K562 treated with DMSO at 1 percent for 24 hours (cell line): ENCODE results near the gene PTCHD1. TPM values are rescaled to one million over a fixed set of nuclear protein-coding genes. Genes with fewer than 3 reads are reported as not detected.

Experiments used
- total RNA-seq: library from RNA; unstranded; fragments of 300-600 nt; gene quantifications from 2 replicates; pipeline ENCODE4 v1.2.3, GENCODE V29; 2022; ENCODE audit warnings: low read depth; ENCODE audit not compliant: insufficient read depth

The PTCHD1 gene
- total RNA-seq: not detected in 2 replicates

GRCh38 chrX:23334848-23335599 lies at the start of gene PTCHD1:
TSS of gene PTCHD1 (plus strand) at chrX:23334849. CDS start at chrX:23334876, 27 bp downstream.

